NB4 (cell line): ENCODE data around the gene PDE1A.

Experiments
- POLR2A ChIP-seq: IDR thresholded peaks from 2 replicates; pipeline ENCODE4 v1.6.1; 2011; ENCODE audit warnings: mild to moderate bottlenecking; ENCODE audit not compliant: insufficient read length; ENCODE audit errors: extremely low read depth
- TF ChIP-seq, protein P1 (sequence below): IDR thresholded peaks from one replicate; pipeline ENCODE4 v1.5.1; 2012; ENCODE audit warnings: low read depth, low read length

DNA sequence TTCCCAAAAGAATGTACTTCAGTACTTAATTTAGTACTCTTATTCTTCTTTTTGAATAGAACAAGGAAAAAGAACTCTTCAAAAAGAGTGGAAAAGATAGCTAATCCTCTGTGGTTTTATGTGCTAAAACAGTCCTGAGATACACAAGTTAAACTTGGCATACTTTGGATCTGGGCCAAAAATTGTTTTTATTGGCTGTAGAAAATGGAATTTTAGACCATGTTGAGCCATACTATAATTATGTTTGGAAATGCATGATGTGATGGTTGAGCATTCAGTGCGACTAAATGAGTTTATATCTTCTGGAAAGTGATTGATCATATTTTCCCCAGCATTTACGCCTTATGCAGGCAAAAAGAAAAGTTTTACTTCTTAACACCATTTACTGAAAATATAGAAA, 18.0 kb upstream of the PDE1A start:
- TF ChIP-seq, protein P1, sequence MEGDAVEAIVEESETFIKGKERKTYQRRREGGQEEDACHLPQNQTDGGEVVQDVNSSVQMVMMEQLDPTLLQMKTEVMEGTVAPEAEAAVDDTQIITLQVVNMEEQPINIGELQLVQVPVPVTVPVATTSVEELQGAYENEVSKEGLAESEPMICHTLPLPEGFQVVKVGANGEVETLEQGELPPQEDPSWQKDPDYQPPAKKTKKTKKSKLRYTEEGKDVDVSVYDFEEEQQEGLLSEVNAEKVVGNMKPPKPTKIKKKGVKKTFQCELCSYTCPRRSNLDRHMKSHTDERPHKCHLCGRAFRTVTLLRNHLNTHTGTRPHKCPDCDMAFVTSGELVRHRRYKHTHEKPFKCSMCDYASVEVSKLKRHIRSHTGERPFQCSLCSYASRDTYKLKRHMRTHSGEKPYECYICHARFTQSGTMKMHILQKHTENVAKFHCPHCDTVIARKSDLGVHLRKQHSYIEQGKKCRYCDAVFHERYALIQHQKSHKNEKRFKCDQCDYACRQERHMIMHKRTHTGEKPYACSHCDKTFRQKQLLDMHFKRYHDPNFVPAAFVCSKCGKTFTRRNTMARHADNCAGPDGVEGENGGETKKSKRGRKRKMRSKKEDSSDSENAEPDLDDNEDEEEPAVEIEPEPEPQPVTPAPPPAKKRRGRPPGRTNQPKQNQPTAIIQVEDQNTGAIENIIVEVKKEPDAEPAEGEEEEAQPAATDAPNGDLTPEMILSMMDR: no peak
- no peak for TF ChIP-seq POLR2A
